Activated CD8-positive, alpha-beta memory T cell treated with anti-CD3 and anti-CD28 coated beads for 48 hours (primary cell): ENCODE results near the gene CFAP74.
"Not testable (repeated sequence)": the region's sequence is repeated elsewhere in the genome, so short reads cannot be mapped to it uniquely, and the experiment has no call there.

Source experiments
- DNase-seq, 3 experiments: peaks; one replicate each; pipeline ENCODE4 v3.0.0-alpha.2; 2020; ENCODE audit warnings: low read depth in 2 of 3, low spot score in 2 of 3

CFAP74 gene

DNA sequence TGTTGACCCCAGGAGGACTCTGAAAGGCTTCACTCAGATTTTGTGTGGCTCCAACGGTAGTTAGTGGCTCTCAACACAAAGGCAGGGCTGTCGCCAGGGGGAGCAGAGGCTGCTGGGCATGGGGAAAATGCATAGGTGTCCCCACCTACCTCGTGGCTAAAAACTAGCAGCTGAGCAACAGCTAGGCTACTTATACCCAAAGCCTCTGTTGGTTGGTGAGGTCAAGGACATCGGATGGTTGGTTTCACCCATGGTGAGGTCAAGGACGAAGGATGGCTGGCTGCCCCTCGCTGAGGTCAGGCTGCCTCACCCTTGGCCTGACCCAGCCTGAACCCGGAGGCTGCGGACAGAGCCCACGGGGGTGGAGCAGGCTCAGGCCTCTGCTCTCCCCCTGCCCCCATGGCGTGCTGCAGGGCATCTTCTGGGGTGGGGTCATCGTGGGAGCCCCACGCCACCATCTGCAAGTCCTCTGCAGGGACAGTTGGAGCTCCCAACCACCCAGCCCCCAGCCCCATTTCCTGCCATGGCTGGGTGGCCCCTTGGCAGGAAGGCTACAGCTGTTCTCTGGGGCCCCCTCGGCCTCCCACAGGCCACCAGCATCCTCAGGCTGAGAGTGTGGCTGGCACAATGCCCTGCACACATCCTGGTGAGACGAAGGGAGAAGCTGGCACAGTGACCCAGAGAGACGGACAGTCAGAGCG, 104.2 kb downstream of the CFAP74 start:
- DNase-seq = no peak

- DNase-seq = no peak
Observed at GRCh38 chr1:1898246-1898933, 105.2 kb downstream of the CFAP74 start.

GRCh38 chr1:1895456-1896336, 107.9 kb downstream of the CFAP74 start:
- no peak for DNase-seq

GRCh38 chr1:1895060-1895418, 108.5 kb downstream of the CFAP74 start:
- DNase-seq = no peak

- no peak for DNase-seq
Observed at GRCh38 chr1:1894354-1895059, 109.1 kb downstream of the CFAP74 start.

- no peak for DNase-seq
Observed at GRCh38 chr1:1893997-1894353, 109.6 kb downstream of the CFAP74 start.

- no peak for DNase-seq
Observed at GRCh38 chr1:1893291-1893985, 110.1 kb downstream of the CFAP74 start.

DNA sequence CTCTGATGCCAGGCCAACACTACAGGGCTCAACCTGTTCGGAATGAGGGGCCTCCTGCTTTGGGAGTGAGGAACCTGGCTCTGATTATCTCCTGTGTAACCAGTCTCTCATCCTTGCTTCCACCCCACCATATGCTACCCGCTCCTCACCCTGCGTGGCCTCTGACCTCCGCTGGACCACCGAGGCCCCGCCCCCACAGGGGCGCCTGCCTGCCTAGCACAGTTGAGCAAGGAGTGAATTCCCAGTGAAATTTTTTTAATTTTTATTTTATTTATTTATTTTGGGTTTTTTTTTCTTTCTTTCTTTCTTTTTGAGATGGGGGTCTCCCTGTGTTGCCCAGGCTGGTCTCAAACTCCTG, 110.8 kb downstream of the CFAP74 start:
- no peak for DNase-seq

GRCh38 chr1:1892079-1892762, 111.4 kb downstream of the CFAP74 start:
- DNase-seq = no peak

DNA sequence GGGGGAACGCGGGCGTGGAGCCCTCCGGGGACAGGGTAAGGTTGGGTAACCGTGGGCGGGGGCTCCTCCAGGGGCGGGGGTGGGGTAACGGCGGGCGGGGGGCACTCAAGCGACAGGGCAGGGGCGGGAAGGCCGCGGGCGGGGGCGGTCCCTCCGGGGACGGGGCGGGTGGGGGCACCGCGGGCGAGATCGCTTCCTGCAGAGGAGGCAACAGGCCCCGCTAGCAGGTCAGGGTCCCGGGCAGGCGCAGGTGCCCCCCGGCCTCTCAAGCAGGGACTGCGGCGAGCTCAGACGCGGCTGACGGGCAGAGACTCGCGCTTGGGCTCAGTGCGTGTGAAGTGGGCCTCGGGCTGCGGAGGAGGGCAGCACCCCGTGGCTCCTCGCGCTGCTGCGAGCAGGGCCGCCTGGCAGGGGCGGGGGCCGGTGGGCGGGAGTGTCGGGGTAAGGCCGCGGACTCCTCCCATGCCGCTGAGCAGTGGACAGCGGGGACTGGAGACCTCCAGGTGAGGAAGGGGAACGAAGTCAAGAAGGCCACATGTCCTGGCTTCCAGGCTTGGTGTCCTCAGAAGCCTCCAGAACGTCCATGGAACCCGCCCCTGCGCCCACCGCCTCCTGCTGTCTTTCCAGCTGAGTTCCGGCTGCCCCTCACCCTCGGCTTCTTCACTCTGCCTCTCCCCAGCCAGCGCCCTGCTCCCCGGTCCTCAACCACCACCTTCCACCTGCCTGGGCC, 112.1 kb downstream of the CFAP74 start:
- DNase-seq = peak in 2 of 3 experiments; percentile 44 to 54

DNA sequence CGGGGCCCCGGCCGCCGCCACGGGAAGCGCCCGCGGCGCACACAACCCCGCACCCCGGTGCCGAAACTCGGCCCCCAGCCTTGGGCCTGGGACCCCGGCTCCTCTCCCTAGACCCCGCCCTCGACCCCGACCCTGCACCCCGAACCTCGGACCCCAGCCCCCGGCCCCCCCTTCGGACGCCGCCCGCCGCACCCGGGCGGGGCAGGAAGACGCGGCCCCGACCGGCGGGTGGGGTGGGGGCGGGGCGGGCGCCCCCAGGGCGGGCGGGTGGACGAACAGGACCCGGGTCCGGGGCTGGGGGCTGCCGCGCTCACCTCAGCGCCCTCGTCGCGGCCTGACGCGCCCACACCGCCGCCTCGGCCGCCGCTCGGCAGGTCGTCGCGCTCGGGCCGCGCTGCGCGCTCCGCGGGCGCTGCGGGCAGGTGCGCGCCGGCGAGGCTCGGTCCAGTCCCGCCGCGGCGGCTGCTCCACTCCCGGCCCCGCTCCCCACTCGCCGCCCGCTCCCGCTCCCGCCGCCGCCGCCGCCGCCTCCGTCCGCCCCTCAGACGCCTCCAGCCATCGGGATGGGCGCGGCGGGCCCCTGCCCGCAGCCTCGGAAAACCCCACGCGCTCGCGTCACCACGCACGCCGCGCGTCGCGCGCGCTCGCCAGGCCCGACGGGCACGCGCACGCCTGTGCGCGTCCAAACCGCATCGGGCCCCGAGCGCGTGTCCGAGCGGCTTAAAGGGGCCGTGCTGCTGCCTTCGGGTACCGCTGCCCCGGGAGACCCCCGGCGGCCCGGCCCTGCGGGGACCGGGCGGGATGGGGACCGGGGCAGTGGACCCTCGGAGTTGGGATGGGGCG, 112.9 kb downstream of the CFAP74 start, which contains the start of gene GNB1:
Gene GNB1 (minus strand): TSS at position 582 of the 843 bp plus-strand sequence. CDS start 65,634 bp downstream, outside the sequence.
- DNase-seq = peak; percentile 80 to 83 (median 81)

DNA sequence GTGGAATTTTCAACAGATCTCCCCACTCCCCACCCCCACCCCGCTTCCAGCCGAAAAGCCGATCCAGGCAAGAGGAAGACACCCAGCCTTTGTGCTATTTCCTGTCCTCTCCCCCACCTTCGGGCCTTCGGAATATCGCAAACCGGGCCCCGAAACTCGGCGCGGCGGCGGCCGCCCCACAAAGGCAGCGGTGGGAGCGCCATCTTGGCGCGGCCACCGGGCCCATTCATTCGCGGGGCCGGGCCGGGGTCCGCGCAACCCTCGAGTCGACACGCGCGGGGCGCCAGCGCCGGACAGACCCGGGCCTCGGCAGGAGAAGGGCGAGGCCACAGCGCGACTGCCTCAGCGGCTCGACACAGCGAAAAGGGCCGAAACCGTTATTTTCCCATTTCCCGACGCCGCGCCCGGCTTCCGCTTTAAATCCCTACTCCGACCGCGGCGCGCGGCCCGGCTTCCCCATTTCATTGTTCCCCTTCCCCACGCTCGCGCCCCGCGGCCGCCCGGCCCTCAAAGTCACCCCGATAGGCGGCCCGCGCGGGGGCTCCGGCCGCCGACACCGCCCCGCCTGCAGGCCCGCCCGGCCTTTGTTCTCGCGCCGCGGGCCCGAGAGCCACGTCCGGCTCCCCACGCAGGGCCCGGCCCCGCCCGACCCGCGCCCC, 113.6 kb downstream of the CFAP74 start:
- peak in 1 of 3 experiments; percentile 24 for DNase-seq

DNA sequence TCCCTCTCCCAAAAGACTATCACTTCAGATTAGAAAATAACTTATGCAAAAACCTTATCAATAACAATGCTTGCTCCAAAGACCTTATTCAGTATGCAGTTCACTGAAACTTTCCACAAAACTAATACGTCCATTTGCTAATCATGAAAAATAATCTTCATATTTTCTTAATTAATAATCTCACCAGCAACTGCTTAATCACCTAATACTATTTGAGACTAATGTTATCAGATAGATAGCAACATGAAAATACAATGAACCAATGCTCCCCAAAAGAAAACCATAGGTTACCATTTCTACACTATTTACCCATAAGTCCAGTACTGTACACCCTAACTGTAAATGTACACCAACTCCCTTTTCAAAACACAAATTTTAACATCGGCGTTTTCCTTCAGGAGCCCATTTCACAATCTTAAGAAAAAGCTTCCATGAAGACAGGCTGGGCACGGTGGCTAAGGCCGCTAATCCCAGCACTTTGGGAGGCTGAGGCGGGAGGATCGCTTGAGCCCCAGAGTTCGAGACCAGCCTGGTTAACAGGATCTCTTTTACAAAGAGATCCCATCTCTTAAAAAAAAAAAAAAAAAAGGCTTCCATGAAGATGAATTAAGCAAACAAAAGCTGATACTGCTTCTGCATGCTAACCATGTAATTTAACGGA, 114.4 kb downstream of the CFAP74 start:
- no peak for DNase-seq

DNA sequence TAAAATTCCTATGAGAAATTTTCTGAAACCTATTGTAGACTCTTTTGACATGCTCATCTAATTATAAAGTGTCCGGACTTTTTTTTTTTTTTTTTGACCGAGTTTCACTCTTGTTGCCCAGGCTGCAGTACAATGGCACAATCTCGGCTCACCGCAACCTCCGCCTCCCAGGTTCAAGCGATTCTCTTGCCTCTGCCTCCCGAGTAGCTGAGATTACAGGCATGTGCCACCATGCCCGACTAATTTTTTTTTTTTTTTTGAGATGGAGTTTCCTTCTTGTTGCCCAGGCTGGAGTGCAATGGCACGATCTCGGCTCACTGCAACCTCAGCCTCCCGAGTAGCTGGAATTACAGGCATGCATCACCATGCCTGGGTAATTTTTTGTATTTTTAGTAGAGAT, 119.7 kb downstream of the CFAP74 start:
- not testable (repeated sequence) for DNase-seq

GRCh38 chr1:1883092-1883873, 120.3 kb downstream of the CFAP74 start:
- DNase-seq = no peak

GRCh38 chr1:1881727-1882126, 121.9 kb downstream of the CFAP74 start:
- no peak for DNase-seq
